HG03135 (cell line): Measurements from ENCODE around the gene ABHD18.
A peak's percentile ranks its signal among the peaks of the same experiment; 100 is the strongest.
"Not testable (repeated sequence)": the region's sequence is repeated elsewhere in the genome, so short reads cannot be mapped to it uniquely, and the experiment has no call there.

Experiments
- ATAC-seq: cut with Tn5 transposase; IDR thresholded peaks from one replicate; pipeline ENCODE4 v1.9.1; 2021; ENCODE audit warnings: mild to moderate bottlenecking, moderate library complexity; ENCODE audit not compliant: unreplicated experiment

The ABHD18 gene

GRCh38 chr4:128061566-128062536, 96.6 kb downstream of the ABHD18 start:
- ATAC-seq: peak; percentile 42

GRCh38 chr4:128066453-128066820, 101.2 kb downstream of the ABHD18 start:
- not testable (repeated sequence) for ATAC-seq

DNA sequence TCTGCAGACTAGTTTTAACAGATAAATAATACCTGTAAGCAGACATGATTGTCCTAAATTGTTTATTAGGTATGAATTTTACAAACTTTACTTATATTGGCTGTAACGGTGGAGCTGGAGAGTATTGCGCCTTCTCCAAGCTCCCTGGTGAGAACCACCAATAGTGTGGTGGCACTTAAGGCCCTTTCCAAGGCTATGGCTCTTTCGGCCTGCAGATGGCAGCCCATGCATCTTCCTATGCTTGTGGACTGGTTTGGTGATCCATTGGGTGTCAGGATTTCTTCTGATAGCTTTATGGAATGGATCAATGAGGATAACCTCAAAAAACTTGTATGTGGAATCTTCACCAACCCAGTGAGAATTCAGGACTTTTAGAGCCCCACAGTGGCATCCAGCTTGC, 103.7 kb downstream of the ABHD18 start:
- ATAC-seq: no peak

GRCh38 chr4:128076464-128076863, 111.3 kb downstream of the ABHD18 start:
- no peak for ATAC-seq
